NCI-H82 treated with DMSO at 0.1 percent for 48 hours (cell line): ENCODE data around the gene OCSTAMP.

Experiments used
- DNase-seq: peaks from one replicate; lab custom pipeline; 2025; ENCODE audit not compliant: unreplicated experiment; lab: John Stamatoyannopoulos, UW

OCSTAMP gene

DNA sequence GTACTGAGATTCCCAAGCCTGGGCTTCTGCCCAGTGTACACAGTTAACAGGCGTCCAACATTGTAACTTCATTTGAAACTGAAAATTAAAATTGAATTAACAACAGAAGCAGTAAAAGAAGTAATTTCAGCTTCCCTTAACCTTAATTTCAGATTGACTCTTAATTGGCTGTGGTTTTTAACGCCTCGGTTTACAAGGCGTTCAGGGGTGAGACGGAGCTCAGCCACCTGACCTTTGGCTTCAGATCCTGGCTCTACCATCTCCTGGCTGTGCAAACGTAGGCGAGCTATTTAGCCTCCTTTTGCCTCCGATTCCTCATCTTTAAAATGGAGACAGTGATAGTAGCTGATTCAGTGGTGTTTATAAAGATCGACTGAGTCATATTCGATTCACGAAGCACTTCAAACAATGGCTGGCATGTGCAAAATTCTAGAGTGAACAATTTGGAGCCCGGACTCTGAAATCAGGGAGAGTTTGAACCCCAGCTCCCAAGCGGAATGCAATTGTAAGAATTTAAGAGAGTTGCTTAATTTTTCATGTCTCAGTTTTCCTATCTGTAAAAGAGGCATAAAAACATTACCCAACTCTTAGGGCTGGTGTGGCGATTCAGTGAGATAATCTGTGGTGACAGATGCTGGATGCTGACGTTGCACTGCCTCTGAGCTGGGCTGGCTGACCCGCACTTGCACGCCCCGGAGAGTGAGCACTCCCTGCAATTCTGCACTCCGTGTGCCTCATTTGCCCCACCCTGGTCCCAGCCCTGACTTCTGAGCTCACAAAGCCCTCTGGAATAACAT is 23.5 kb upstream of the OCSTAMP start:
- DNase-seq: no peak

GRCh38 chr20:46573234-46573633 is 22.8 kb upstream of the OCSTAMP start:
- DNase-seq: no peak

DNA sequence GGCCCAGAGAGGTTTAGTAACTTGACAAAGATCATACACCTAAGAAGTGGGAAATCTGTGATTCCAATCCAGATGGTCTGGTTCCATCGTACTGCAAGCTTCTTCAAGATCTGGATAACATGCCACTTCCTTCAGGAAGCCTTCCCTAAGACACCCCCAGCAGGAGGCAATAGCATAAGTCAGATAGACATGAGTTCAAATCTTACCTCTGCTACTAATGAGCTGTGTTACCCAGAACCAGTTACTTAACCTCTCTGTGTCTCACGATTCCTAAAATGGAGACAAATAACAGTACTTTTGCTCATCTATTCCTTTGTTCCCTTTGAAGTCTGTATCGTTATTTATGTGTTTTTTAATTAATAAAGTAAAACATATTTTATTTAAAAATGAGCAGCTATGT is 22.3 kb upstream of the OCSTAMP start:
- DNase-seq: no peak

DNA sequence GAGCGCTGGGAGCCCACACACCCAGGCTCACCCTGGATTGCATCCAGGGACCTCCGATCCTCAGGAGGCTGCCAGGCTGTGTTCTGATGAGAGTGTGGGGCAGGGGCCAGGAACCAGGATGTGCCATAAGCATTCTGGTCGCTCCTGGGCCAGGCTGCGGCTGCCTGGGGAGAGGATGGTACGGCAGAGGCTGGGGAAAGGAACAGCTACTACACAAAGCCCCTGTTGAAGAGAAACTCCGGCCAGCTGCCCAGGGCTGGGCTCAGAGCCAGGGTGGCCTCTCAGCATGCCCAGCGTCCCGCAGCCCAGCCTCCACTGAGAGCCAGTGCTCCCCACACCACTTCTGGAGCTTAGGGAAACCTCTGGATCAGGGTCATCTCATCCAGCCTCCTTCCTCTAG is 21.7 kb upstream of the OCSTAMP start:
- no peak for DNase-seq

DNA sequence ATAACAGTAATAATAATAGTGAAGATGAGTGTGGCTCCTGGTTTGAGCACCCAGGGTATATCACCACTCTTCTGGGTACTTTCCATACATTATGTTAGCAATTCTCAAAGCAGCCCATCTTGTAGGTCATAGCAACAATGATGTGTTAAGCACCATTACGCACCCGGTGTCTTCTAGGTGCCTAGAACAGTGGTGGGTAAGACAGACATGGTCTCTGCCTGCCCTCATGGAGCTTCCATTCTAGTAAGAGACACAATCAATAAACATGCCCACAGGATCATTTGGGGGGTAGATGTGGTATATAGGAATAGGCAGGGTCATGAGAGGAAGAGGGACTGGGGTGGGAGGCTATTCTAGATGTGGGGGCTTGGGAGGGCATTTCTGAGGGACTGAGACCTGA is 21.0 kb upstream of the OCSTAMP start:
- no peak for DNase-seq

GRCh38 chr20:46570956-46571355 is 20.5 kb upstream of the OCSTAMP start:
- no peak for DNase-seq

DNA sequence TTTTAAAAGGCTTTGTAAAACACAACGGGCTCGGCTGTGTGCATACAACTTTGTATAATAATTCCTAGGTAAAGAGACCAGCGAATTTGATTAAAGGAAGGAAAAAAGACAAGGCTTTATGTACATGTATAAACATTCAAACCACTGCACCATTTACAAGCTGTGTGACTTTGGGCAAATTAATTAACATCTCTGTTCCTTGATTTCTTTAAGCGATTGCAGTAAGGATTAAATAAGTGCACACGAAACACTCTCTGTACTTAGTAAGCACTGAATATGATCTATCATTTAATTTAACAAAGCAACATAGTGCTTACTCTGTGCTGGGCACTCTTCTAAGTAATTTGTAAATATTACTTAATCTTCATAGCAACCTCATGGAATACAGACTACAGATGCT is 19.5 kb upstream of the OCSTAMP start:
- DNase-seq: no peak

- DNase-seq: no peak
These were observed 18.2 kb upstream of the OCSTAMP start for GRCh38 chr20:46568570-46569129.

- DNase-seq: no peak
These were observed 15.7 kb upstream of the OCSTAMP start for GRCh38 chr20:46566125-46566524.

DNA sequence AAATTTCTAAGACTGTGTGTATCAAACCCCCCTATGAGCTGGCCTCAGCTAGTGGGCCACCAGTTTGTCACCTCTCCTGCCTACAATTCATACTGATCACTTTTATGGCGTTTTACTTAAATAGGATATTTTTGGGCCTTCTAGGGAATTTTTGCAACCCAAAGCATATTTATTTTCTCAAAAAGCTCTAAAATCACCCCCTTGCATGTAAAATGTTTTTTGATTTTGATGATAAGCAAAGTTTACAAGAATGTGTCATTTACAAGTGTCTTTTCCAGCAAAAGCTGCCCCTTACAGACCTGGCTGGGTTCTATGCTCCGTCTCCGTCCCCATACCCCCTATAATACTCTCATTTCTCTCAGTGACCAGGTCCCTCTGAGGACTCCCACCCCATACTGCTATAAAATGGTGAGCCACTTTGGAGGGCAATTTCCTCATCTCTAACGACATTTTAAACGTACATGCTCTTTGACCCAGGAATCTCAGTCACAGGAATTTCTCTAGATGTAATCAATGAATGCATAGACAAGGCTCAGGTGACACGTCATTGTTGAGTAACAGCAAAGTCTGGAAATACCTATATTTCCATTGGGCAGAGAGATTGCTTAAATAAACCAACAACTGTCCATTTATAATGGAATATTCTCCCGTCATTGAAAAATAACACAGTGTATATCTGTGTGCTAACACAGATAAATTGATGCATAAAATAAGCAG is 13.9 kb upstream of the OCSTAMP start:
- DNase-seq: no peak

DNA sequence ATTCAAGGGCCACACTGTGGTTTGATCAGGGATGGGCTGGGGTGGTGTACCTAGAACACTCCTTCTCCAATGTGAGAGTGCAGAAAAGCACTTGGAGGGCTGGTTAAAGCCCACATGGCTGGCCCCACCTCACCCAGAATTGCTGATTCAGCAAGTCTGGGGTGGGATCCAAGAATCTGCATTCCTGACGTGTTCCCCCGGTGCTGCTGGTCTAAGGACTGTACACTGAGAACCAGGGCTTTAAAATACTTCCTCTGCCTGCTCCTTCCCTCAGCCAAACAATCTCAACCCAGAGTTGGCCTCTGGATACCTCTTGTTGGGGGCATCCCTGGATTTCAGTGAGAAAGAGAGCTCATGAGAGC is 13.4 kb upstream of the OCSTAMP start:
- no peak for DNase-seq

GRCh38 chr20:46563170-46563859 is 12.9 kb upstream of the OCSTAMP start:
- DNase-seq: no peak

DNA sequence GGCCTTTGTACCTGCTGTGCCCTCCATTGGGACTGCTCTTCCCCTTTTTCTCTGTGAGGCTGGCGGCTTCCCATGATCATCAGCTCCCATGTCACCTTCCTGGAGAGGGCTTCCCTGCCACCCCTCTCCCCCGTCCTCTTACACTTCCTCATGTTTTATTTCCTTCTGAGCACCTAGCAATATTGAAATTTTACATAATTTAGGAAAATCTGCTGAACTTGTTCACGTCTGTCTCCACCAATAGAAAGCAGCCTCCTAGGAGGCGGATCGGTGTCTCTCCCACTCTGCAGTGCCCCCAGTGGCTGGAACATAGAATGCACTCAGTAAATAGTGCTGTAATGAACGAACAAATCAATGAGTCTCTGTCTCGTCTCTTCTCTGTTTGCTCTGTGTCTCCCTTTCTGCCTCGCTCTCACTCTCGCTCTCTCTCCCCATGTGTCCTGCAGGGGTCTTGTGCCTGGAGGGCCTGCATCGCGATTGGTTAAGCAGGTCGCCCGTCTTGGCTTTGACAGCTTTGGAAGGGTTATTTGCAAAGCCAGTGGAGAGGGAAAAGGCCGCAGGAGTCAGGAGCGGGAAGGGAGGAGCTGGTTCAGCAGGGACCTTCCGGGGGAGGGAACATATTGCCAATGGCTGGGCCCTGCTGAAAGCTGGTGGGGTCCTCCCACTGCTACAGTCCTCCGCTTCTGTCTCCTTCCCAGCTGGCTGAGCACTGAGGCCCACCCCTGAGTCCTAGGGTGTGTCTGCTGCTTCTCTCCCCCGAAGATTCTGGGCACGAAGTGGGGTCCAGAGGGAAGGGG is 12.1 kb upstream of the OCSTAMP start:
- peak; percentile 72 for DNase-seq

GRCh38 chr20:46562009-46562372 is 11.5 kb upstream of the OCSTAMP start:
- no peak for DNase-seq

DNA sequence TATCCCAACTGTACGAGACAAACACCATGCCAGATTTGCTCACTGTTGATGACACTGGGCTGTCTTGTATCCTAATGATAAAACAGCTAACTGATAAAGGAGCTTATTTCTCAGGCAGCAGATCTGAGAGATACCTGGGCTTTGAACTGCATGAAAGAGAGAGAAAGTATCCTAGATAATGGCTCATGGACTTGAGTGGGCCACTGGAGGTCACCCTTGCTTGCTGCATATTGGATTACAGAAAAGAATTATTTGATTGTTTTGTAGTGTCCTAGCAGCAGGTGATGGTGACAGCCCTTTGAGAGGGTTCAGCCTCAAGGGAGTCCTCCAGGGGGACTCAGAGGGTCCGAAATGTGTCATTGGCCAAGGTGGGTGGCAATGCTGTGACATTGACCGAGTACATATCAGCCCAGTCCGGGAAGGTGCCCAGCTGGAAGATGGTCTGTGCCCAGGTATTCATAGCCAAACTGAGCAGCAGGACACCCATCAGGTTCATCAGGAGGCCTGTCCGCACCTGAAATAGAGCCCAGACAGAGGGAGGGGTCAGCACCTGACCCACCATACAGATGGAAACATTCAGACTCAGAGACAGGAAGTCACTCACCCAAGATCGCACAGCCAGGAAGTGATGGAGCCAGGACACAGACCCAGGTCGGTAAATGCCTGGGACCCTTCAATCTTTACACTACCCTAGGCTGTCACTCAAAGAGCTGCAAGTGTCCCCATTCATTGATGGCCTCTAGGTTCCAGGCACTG is 9.4 kb upstream of the OCSTAMP start:
- no peak for DNase-seq

- no peak for DNase-seq
These were observed 8.5 kb upstream of the OCSTAMP start for GRCh38 chr20:46559001-46559400.

- DNase-seq: no peak
These were observed 8.1 kb upstream of the OCSTAMP start for GRCh38 chr20:46558511-46558959.

DNA sequence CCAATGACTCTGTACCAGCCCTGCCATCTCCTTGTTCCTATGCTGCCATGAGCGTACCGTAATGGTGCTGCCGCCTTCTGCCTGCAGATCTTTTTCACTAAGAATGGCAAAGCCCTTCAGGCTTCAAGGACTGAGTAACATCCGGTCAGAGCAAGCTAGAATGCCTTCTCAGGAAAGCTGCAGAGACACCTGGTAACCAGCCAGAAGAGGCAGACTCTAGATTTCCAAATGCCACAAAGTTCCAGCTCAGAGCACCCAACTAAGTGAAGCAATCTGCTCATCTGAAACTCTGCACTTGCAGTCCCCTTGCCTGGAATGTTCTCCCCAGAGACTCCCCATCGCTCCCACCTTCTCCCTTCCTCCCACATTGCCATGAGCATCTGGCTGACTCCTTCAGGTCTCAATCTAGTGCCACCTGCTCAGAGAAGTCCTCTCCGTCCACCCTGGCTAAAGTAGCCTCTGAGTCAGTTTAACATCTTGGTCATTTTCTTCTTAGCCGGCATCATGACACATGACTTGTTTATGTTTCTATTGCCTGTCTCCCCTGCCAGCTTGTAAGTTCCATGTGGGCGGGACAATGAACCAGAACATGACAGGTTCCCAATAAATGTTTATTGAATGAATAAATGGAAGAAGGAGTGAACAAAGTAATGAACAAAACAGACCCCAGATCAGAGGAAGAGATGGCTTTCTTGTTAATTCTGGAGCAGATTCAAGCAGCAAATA is 6.9 kb upstream of the OCSTAMP start:
- no peak for DNase-seq

DNA sequence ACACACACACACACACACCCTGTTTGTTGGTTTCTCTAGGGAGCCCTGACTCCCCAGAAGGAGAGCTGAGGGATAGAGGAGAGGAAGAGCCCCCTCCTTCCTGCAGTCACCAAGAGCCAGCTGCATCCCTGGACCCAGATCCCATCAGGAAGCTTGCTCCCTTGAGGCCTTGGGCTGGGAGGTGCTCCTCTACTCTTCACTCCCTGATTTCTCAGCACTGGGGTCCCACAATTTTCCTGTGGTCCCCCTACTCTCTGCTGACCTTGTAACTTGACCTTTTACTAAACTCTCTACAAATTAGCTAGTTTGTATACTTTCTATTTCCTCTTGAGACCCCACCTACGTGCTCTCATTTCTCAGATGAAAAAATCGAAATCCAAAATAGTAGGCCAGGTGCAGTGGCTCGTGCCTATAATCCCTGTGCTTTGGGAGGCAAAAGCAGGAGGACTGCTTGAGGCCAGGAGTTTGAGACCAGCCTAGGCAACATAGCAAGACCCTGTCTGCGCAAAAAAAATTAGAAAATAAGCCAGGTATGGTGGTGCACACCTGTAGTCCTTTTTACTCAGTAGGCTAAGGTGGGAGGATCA is 5.0 kb upstream of the OCSTAMP start:
- no peak for DNase-seq
